Bronchial epithelial cell (primary cell): ENCODE data around the gene ZXDC. TPM values are rescaled to one million over a fixed set of nuclear protein-coding genes. Genes with fewer than 3 reads are reported as not detected.

Experiments
- DNase-seq: peaks from one replicate; pipeline ENCODE4 v3.0.0-alpha.2; 2010; ENCODE audit warnings: low read depth
- FAIRE-seq: peaks from 2 replicates; lab custom pipeline; 2011; peaks lifted over from hg19 to GRCh38; lab: Jason Lieb, UNC
- H3K27me3 ChIP-seq: 2 replicates; pipeline ENCODE4 v1.5.1; 2011; ENCODE audit warnings: low read length; ENCODE audit not compliant: control insufficient read depth, insufficient read depth
- H3K36me3 ChIP-seq: 2 replicates; pipeline ENCODE4 v1.5.1; 2011; ENCODE audit warnings: low read length; ENCODE audit not compliant: control insufficient read depth, insufficient read depth
- H3K4me3 ChIP-seq: 2 replicates; pipeline ENCODE4 v1.5.1; 2011; ENCODE audit warnings: mild to moderate bottlenecking, low read depth, low read length, control low read depth
- CTCF ChIP-seq: IDR thresholded peaks from 2 replicates; pipeline ENCODE4 v1.5.1; 2011; ENCODE audit warnings: mild to moderate bottlenecking, moderate library complexity, low read length, control low read depth, inconsistent platforms; ENCODE audit not compliant: insufficient read depth, severe bottlenecking
- total RNA-seq: library from RNA; depleted of rRNA; stranded (reverse); fragments of >200 nt; gene quantifications from 2 replicates; pipeline ENCODE4 v1.2.1, GENCODE V29; 2014

Gene ZXDC
- total RNA-seq, 1 donor from 2014 or later, result 21.9 TPM

- no peak for TF ChIP-seq CTCF
- no peak for DNase-seq
- H3K36me3 ChIP-seq, result peaks cover 23% of the 10 kb centered on the region
- no peak overlapping the region for H3K4me3 ChIP-seq
- no peaks in the 10 kb centered on the region for H3K27me3 ChIP-seq
- FAIRE-seq, result no peak
These were observed 28.1 kb downstream of the ZXDC start for GRCh38 chr3:126447456-126448106.

GRCh38 chr3:126446791-126447190 lies 28.9 kb downstream of the ZXDC start:
- no peak for TF ChIP-seq CTCF
- Histone ChIP-seq H3K27me3 (no peaks in the 10 kb centered on the region), H3K4me3 (no peak overlapping the region), H3K36me3 (peaks cover 20% of the 10 kb centered on the region)
- FAIRE-seq (no peak), DNase-seq (no peak)

GRCh38 chr3:126446301-126446700 lies 29.4 kb downstream of the ZXDC start:
- H3K36me3 ChIP-seq, result peaks cover 21% of the 10 kb centered on the region
- FAIRE-seq (no peak), DNase-seq (no peak)

GRCh38 chr3:126445506-126445905 lies 30.2 kb downstream of the ZXDC start:
- Histone ChIP-seq H3K4me3 (no peak overlapping the region), H3K36me3 (peaks cover 19% of the 10 kb centered on the region), H3K27me3 (no peaks in the 10 kb centered on the region)
- TF ChIP-seq CTCF, result no peak
- FAIRE-seq (no peak), DNase-seq (no peak)

More at GRCh38 chr3:126446301-126446700, 29.4 kb downstream of the ZXDC start:
- TF ChIP-seq CTCF, result no peak
- no peak overlapping the region for H3K4me3 ChIP-seq
- H3K27me3 ChIP-seq, result no peaks in the 10 kb centered on the region

- TF ChIP-seq CTCF, result no peak
- Histone ChIP-seq H3K4me3 (no peak overlapping the region), H3K27me3 (no peaks in the 10 kb centered on the region), H3K36me3 (peaks cover 19% of the 10 kb centered on the region)
- FAIRE-seq, result no peak
- no peak for DNase-seq
These were observed 32.8 kb downstream of the ZXDC start for GRCh38 chr3:126442856-126443242.
